Hematopoietic multipotent progenitor cell treated with erythropoietin and hydrocortisone succinate and interleukin-3 and kit ligand, for 8 days (in vitro differentiated cells): ENCODE measurements around the gene MEX3C.

Experiments used
- DNase-seq: peaks from one replicate; pipeline ENCODE4 v3.0.0-alpha.2; 2015

MEX3C gene

GRCh38 chr18:51153659-51154371 lies 43.7 kb downstream of the MEX3C start:
- no peak for DNase-seq

GRCh38 chr18:51151568-51152511 lies 45.6 kb downstream of the MEX3C start:
- no peak for DNase-seq

GRCh38 chr18:51151185-51151567 lies 46.3 kb downstream of the MEX3C start:
- DNase-seq, result no peak

GRCh38 chr18:51150113-51150700 lies 47.3 kb downstream of the MEX3C start:
- no peak for DNase-seq

GRCh38 chr18:51149670-51150069 lies 47.8 kb downstream of the MEX3C start:
- DNase-seq, result no peak

- DNase-seq, result no peak
These were observed 50.6 kb downstream of the MEX3C start for GRCh38 chr18:51146909-51147308.

- no peak for DNase-seq
These were observed 58.5 kb downstream of the MEX3C start for GRCh38 chr18:51138936-51139335.

- no peak for DNase-seq
These were observed 59.6 kb downstream of the MEX3C start for GRCh38 chr18:51137891-51138290.

GRCh38 chr18:51137026-51137729 lies 60.3 kb downstream of the MEX3C start:
- no peak for DNase-seq

GRCh38 chr18:51135795-51136194 lies 61.7 kb downstream of the MEX3C start:
- DNase-seq, result no peak

- no peak for DNase-seq
These were observed 62.1 kb downstream of the MEX3C start for GRCh38 chr18:51135364-51135763.

- no peak for DNase-seq
These were observed 62.8 kb downstream of the MEX3C start for GRCh38 chr18:51134721-51135120.

- no peak for DNase-seq
These were observed 63.8 kb downstream of the MEX3C start for GRCh38 chr18:51133580-51134160.

GRCh38 chr18:51132256-51132935 lies 65.1 kb downstream of the MEX3C start:
- DNase-seq, result no peak

- DNase-seq, result no peak
These were observed 68.9 kb downstream of the MEX3C start for GRCh38 chr18:51128533-51128932.

- DNase-seq, result no peak
These were observed 69.8 kb downstream of the MEX3C start for GRCh38 chr18:51127664-51128063.

- DNase-seq, result no peak
These were observed 71.5 kb downstream of the MEX3C start for GRCh38 chr18:51125976-51126375.
